Lower leg skin (tissue), 3 donors: ENCODE measurements around the gene CTNS.

Experiments
- POLR2A ChIP-seq, 2 donors: fragments of 450-650 bp; IDR thresholded peaks; one replicate each; pipeline ENCODE4 v1.6.1; 2016 to 2017; ENCODE audit warnings: antibody characterized with exemption in 2 of 2, mild to moderate bottlenecking in 1 of 2, moderate library complexity in 1 of 2
- TF ChIP-seq, protein P1 (sequence below), 3 donors: fragments of 450-650 bp; IDR thresholded peaks; one replicate each; pipeline ENCODE4 v1.5.1; 2016; ENCODE audit warnings: antibody characterized with exemption in 3 of 3, mild to moderate bottlenecking in 3 of 3, moderate library complexity in 2 of 3

- TF ChIP-seq, protein P1, sequence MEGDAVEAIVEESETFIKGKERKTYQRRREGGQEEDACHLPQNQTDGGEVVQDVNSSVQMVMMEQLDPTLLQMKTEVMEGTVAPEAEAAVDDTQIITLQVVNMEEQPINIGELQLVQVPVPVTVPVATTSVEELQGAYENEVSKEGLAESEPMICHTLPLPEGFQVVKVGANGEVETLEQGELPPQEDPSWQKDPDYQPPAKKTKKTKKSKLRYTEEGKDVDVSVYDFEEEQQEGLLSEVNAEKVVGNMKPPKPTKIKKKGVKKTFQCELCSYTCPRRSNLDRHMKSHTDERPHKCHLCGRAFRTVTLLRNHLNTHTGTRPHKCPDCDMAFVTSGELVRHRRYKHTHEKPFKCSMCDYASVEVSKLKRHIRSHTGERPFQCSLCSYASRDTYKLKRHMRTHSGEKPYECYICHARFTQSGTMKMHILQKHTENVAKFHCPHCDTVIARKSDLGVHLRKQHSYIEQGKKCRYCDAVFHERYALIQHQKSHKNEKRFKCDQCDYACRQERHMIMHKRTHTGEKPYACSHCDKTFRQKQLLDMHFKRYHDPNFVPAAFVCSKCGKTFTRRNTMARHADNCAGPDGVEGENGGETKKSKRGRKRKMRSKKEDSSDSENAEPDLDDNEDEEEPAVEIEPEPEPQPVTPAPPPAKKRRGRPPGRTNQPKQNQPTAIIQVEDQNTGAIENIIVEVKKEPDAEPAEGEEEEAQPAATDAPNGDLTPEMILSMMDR (IDR thresholded peaks at IDR 0.05), result no peak
- no peak for TF ChIP-seq POLR2A (IDR thresholded peaks at IDR 0.05)
Observed at GRCh38 chr17:3600529-3601205, 35.9 kb upstream of the CTNS start.
